Natural killer cell (primary cell): ENCODE results near the gene MLC1. TPM values are rescaled to one million over a fixed set of nuclear protein-coding genes. Genes with fewer than 3 reads are reported as not detected.
A peak's percentile ranks its signal among the peaks of the same experiment; 100 is the strongest.

ENCODE experiments used
- ATAC-seq, 3 donors: fragments of 150-1000 bp in 2 of 3; fragments of 200-7000 bp in 1 of 3; cut with Tn5 transposase; 1 replicate in 1 of 3; 2 replicates in 2 of 3; pipeline ENCODE4 v1.10.0; 2021; ENCODE audit warnings: mild to moderate bottlenecking in 2 of 3, moderate library complexity in 2 of 3
- DNase-seq, 2 donors: peaks; one replicate each; pipeline versions ENCODE4 v3.0.0 to v3.0.0-alpha.2; 2013 to 2021; ENCODE audit warnings: mixed read lengths in 1 of 2
- H3K27ac ChIP-seq: one replicate; pipeline ENCODE4 v1.5.1; 2013; ENCODE audit warnings: mild to moderate bottlenecking, low read length
- H3K27me3 ChIP-seq: one replicate; pipeline ENCODE4 v1.6.1; 2013; ENCODE audit warnings: low read length; ENCODE audit not compliant: control insufficient read depth, insufficient read depth
- H3K36me3 ChIP-seq: one replicate; pipeline ENCODE4 v1.6.1; 2013; ENCODE audit warnings: low read length; ENCODE audit not compliant: control insufficient read depth, insufficient read depth
- H3K4me1 ChIP-seq: one replicate; pipeline ENCODE4 v1.6.1; 2013; ENCODE audit warnings: low read length; ENCODE audit not compliant: control insufficient read depth, insufficient read depth
- H3K4me3 ChIP-seq: one replicate; pipeline ENCODE4 v1.5.1; 2013; ENCODE audit warnings: low read length
- H3K9me3 ChIP-seq: one replicate; pipeline ENCODE4 v1.6.1; 2013; ENCODE audit warnings: low read length; ENCODE audit not compliant: control insufficient read depth, insufficient read depth
- H3K27ac Mint-ChIP-seq, 2 donors: one replicate each; pipeline ENCODE4 v1.8.0; 2022; ENCODE audit warnings: mild to moderate bottlenecking in 2 of 2, mixed read lengths in 2 of 2, moderate library complexity in 1 of 2
- H3K27me3 Mint-ChIP-seq, 2 donors: one replicate each; pipeline ENCODE4 v1.8.0; 2022; ENCODE audit warnings: low read depth in 2 of 2, mixed read lengths in 2 of 2
- H3K36me3 Mint-ChIP-seq: one replicate; pipeline ENCODE4 v1.8.0; 2022; ENCODE audit warnings: mixed read lengths
- H3K4me1 Mint-ChIP-seq, 2 donors: one replicate each; pipeline ENCODE4 v1.8.0; 2022; ENCODE audit warnings: mixed read lengths in 2 of 2
- H3K4me3 Mint-ChIP-seq: one replicate; pipeline ENCODE4 v1.8.0; 2022; ENCODE audit warnings: mild to moderate bottlenecking, moderate library complexity, mixed read lengths
- H3K9me3 Mint-ChIP-seq, 2 donors: one replicate each; pipeline ENCODE4 v1.8.0; 2022; ENCODE audit warnings: mixed read lengths in 2 of 2
- WGBS: methylation state at CpG from one replicate; pipeline ENCODE4 v1.1.7; 2013; ENCODE audit warnings: missing lambda C conversion rate; ENCODE audit not compliant: insufficient coverage; 5-methylcytosine and 5-hydroxymethylcytosine counted together
- intact Hi-C: fragments of 100-400 bp; cut with micrococcal nuclease; formaldehyde crosslinking; loops from one replicate; pipeline ENCODE4 v1.14.2; 2022
- total RNA-seq, 4 donors: library from RNA; stranded (reverse); fragments of 120-200 nt in 1 of 4; gene quantifications; one replicate each; pipeline versions ENCODE4 v1.2.3 to v1.2.4, GENCODE V29; 2013 to 2022
- TF ChIP-seq, protein P1 (sequence below): fragments of 200-600 bp; IDR thresholded peaks from one replicate; pipeline ENCODE4 v1.8.0; 2022; ENCODE audit warnings: antibody characterized with exemption

Gene MLC1
- total RNA-seq, 3 donors from 2014 or later (not counting 1 experiment from before 2014, with no cell fraction given) = 67.7 to 96.1 (median 73.7) TPM

DNA sequence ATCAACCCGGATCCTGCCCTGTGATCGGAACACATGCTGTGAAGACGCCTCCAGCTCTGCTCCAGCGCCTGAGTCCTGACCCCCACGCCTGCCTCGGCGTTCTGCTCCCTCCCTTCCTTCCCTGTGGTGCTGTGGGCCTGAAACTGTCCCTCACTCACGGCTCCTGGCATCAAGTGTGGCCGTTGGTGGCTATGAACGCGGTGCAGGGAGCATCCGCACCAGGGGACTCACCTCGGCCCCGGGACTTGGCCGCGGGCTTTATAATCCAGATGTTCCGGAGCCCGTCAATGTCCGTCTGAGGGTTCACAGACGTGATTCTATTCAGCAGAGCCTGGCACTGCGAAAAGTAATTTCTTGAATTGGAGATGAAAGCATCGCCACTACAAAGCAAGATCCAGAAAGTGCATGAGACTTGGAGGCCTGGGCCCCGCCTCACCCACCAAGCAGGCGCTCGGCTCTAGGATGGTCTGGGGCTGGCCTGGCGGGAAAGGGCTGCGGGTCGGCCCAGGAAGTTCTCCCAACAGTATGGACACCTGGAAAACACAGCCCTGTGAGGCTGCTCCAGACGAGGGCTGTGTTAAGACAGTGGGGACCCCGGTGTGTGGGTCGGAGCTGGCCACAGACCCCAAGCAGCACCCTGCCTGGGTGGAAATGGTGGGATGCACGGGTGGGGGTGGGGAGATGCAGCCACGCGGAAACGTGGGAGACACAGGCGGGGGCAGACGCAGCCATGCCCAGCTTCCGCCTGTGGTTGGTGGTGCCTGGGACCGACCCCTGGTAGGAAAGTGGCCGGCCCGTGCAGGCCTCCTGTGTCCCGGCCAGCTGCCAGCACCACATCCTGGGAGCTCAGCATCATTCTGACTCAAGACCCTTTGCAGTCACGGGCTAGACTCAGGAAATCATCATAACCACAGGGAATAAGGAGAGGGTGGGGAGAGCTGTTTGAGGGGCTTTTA is 50.8 kb downstream of the MLC1 start:
- no peak overlapping the region for H3K4me3 ChIP-seq
- H3K9me3 ChIP-seq = peaks cover 4% of the 10 kb centered on the region
- ATAC-seq = peak in 1 of 3 donors; percentile 30
- 83% methylated on average over 43 of the region's 43 CpGs for WGBS
- Mint-ChIP-seq H3K27me3 (peaks cover 0 to 4% of the 10 kb centered on the region in 2 donors), H3K9me3 (peaks cover 0 to 3% of the 10 kb centered on the region in 2 donors), H3K4me1 (peaks cover 0 to 3% of the 10 kb centered on the region in 2 donors), H3K27ac (no peak overlapping the region), H3K4me3 (no peak overlapping the region), H3K36me3 (peaks cover 7% of the 10 kb centered on the region)
- no peaks in the 10 kb centered on the region for H3K36me3 ChIP-seq
- DNase-seq = peak in 1 of 2 donors; percentile 32
- no peak overlapping the region for H3K27ac ChIP-seq
- peaks cover 25% of the 10 kb centered on the region for H3K4me1 ChIP-seq
- intact Hi-C loops = no loop called here
- TF ChIP-seq, protein P1, sequence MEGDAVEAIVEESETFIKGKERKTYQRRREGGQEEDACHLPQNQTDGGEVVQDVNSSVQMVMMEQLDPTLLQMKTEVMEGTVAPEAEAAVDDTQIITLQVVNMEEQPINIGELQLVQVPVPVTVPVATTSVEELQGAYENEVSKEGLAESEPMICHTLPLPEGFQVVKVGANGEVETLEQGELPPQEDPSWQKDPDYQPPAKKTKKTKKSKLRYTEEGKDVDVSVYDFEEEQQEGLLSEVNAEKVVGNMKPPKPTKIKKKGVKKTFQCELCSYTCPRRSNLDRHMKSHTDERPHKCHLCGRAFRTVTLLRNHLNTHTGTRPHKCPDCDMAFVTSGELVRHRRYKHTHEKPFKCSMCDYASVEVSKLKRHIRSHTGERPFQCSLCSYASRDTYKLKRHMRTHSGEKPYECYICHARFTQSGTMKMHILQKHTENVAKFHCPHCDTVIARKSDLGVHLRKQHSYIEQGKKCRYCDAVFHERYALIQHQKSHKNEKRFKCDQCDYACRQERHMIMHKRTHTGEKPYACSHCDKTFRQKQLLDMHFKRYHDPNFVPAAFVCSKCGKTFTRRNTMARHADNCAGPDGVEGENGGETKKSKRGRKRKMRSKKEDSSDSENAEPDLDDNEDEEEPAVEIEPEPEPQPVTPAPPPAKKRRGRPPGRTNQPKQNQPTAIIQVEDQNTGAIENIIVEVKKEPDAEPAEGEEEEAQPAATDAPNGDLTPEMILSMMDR = no peak
- peaks cover 10% of the 10 kb centered on the region for H3K27me3 ChIP-seq

DNA sequence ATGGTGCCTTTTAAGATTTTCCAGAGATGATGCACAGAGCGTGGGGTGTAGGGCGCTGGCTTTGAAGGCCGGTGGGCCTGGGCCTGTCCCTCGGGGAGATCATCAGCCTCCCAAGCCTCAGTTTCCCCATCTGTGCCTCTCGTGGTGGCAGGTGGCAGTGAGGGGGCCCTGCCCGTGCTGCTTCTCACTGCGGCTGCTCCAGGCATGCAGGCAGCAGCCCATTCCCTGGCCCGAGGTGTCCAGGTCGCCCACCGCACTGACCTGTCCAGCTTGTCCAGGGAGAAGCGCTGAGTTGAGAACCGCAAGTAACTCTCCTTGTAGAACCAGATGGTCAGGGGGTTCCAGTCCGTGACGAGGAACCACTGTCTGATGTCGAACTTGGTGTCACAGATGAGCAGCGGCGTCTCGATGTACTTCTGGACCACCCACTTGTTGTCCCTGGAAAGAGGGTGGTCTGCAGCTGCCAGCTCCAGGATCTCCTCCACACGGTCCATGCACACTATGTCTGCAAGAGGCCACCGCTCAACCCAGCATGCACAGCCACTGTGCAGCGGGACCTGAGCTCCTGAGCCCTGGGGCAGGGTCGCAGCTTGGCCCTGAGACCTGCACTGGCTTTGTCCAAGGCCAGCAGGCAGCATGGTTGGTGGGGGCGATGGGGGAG is 52.2 kb downstream of the MLC1 start:
- DNase-seq = no peak
- Mint-ChIP-seq H3K4me3 (no peak overlapping the region), H3K36me3 (peaks cover 2% of the 10 kb centered on the region), H3K27me3 (no peaks in the 10 kb centered on the region), H3K27ac (no peak overlapping the region), H3K4me1 (peaks cover 0 to 6% of the 10 kb centered on the region in 2 donors), H3K9me3 (no peaks in the 10 kb centered on the region)
- WGBS = 93% methylated on average over 23 of the region's 23 CpGs
- H3K4me3 ChIP-seq = no peak overlapping the region
- H3K36me3 ChIP-seq = no peaks in the 10 kb centered on the region
- peaks cover 10% of the 10 kb centered on the region for H3K27me3 ChIP-seq
- ATAC-seq = no peak
- H3K27ac ChIP-seq = no peak overlapping the region
- intact Hi-C loops = no loop called here
- TF ChIP-seq, protein P1 = no peak
- no peaks in the 10 kb centered on the region for H3K9me3 ChIP-seq
- H3K4me1 ChIP-seq = peaks cover 30% of the 10 kb centered on the region

DNA sequence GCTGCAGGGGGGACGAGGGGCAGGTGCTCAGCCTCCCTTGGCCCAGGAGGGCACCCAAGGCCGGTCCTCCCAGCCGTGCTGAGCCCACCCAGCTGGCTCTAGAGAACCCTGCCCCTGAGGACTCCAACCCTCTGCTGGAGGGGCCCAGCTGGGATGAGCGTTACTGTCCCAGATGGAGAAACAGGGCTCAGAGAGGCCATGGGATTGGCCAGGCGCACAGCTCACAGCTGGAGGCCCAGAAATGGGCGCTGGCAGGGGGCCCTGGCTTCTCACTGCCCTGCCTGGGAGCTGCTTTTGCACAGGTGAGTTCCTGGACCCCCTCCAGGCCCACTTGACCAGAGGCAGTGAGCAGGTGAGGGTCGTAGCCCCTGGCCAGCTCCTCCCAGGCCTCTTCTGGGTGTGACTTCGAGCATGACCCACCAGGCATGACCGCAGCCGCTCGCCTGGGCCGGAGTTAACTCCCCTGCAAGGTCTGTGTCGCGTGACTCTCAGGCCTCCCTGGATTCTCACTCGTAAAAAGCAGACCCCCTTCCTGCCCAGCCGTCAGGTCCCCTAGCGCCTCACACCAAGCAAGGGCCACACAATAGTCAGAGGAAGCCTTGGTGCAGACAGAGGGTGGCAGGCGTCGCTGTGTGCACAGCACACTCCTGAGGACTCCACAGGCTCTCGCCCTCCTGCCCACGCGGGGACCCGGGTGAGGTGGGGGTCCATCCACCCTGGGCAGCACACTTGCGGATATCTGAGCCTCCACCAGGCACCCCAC is 52.9 kb downstream of the MLC1 start:
- intact Hi-C loops = no loop called here
- ATAC-seq = no peak

More for the DNA sequence above, 52.9 kb downstream of the MLC1 start:
- H3K36me3 ChIP-seq = no peaks in the 10 kb centered on the region
- 85% methylated on average over 24 of the region's 24 CpGs for WGBS
- H3K27ac ChIP-seq = no peak overlapping the region
- Mint-ChIP-seq H3K27me3 (no peaks in the 10 kb centered on the region), H3K36me3 (no peaks in the 10 kb centered on the region), H3K4me1 (peaks cover 0 to 6% of the 10 kb centered on the region in 2 donors), H3K4me3 (no peak overlapping the region), H3K27ac (no peak overlapping the region), H3K9me3 (no peaks in the 10 kb centered on the region)
- no peak overlapping the region for H3K4me3 ChIP-seq
- H3K27me3 ChIP-seq = peaks cover 10% of the 10 kb centered on the region
- H3K4me1 ChIP-seq = peaks cover 37% of the 10 kb centered on the region
- no peak for DNase-seq
- no peaks in the 10 kb centered on the region for H3K9me3 ChIP-seq
- TF ChIP-seq, protein P1 = no peak
